GM12878 (cell line): Measurements from ENCODE around the gene USP27X. TPM values are rescaled to one million over a fixed set of nuclear protein-coding genes. Genes with fewer than 3 reads are reported as not detected.

ENCODE experiments used
- ATAC-seq: fragments of 200-7000 bp; cut with Tn5 transposase; 3 replicates; pipeline ENCODE4 v1.9.1; 2020; ENCODE audit warnings: mild to moderate bottlenecking, moderate library complexity
- BruUV-seq: library from RNA; stranded (reverse); fragments of 400-500 nt; replicated peaks from 2 replicates; lab custom pipeline; 2021; lab: Mats Ljungman, UMichigan
- CTCF ChIA-PET: fragments of 300-600 bp; sonication (Branson Sonifier 250); formaldehyde crosslinking; extraction: SDS; loops from one replicate; lab custom pipeline; 2021; ENCODE audit warnings: inconsistent platforms; lab: Yijun Ruan, JAX
- POLR2A ChIA-PET: fragments of 350-600 bp; formaldehyde crosslinking; extraction: SDS; loops from one replicate; lab custom pipeline; 2021; ENCODE audit warnings: inconsistent platforms; lab: Charles Lee
- RAD21 ChIA-PET: fragments of 300-600 bp; sonication (Branson Sonifier 250); formaldehyde crosslinking; loops from one replicate; lab custom pipeline; 2023; ENCODE audit warnings: antibody characterized with exemption; ENCODE audit not compliant: unreplicated experiment; lab: Charles Lee
- SMC1A ChIA-PET: fragments of 300-600 bp; sonication (Branson Sonifier 250); formaldehyde crosslinking; loops from one replicate; lab custom pipeline; 2023; ENCODE audit not compliant: unreplicated experiment, uncharacterized antibody; lab: Charles Lee
- DNase-seq: peaks from one replicate; pipeline ENCODE4 v3.0.0-alpha.2; 2011; ENCODE audit warnings: low read depth, low spot score
- FAIRE-seq: peaks from 3 replicates; lab custom pipeline; 2011; peaks lifted over from hg19 to GRCh38; lab: Jason Lieb, UNC
- H2AFZ ChIP-seq: 2 replicates; pipeline ENCODE4 v1.6.0; 2011; ENCODE audit warnings: low read depth, low read length, control low read depth; ENCODE audit not compliant: control insufficient read depth
- H3K27ac ChIP-seq: 2 replicates; pipeline ENCODE4 v1.5.1; 2011; ENCODE audit warnings: control low read depth; ENCODE audit not compliant: control insufficient read depth, insufficient read depth
- H3K27me3 ChIP-seq, 2 experiments: replicated peaks in 1 of 2; 2 replicates each; pipeline versions ENCODE4 v1.6.0 to v1.6.1; 2011; ENCODE audit warnings: low read length in 1 of 2; ENCODE audit not compliant: control insufficient read depth in 2 of 2, insufficient read depth in 2 of 2
- H3K36me3 ChIP-seq, 2 experiments: 2 replicates each; pipeline ENCODE4 v1.5.1; 2011; ENCODE audit warnings: low read length in 1 of 2; ENCODE audit not compliant: control insufficient read depth in 2 of 2, insufficient read depth in 2 of 2
- H3K4me1 ChIP-seq: 2 replicates; pipeline ENCODE4 v1.6.1; 2011; ENCODE audit warnings: mild to moderate bottlenecking, low read length, moderate library complexity, mixed read lengths; ENCODE audit not compliant: control insufficient read depth, insufficient read depth
- H3K4me2 ChIP-seq: 2 replicates; pipeline ENCODE4 v1.6.0; 2011; ENCODE audit warnings: control low read depth; ENCODE audit not compliant: control insufficient read depth, insufficient read depth
- H3K4me3 ChIP-seq: fragments of 200-600 bp; sonication (generic); 2 replicates; pipeline ENCODE4 v1.5.1; 2016
- H3K79me2 ChIP-seq: 2 replicates; pipeline ENCODE4 v1.6.0; 2011; ENCODE audit warnings: low read length; ENCODE audit not compliant: control insufficient read depth, insufficient read depth
- H3K9ac ChIP-seq: 2 replicates; pipeline ENCODE4 v1.8.0; 2011; ENCODE audit warnings: low read length, control low read depth, mixed read lengths; ENCODE audit not compliant: control insufficient read depth, insufficient read depth
- H3K9me3 ChIP-seq: replicated peaks from 3 replicates; pipeline ENCODE4 v1.5.1; 2011; ENCODE audit warnings: mild to moderate bottlenecking, low read length; ENCODE audit not compliant: control insufficient read depth, insufficient read depth
- H4K20me1 ChIP-seq: 2 replicates; pipeline ENCODE4 v1.6.0; 2011; ENCODE audit not compliant: control insufficient read depth, insufficient read depth
- BACH1 ChIP-seq: fragments of 450-650 bp; IDR thresholded peaks from 2 replicates; pipeline ENCODE4 v1.6.1; 2017; ENCODE audit warnings: mild to moderate bottlenecking, borderline replicate concordance
- BRCA1 ChIP-seq: IDR thresholded peaks from 2 replicates; pipeline ENCODE4 v1.6.1; 2011; ENCODE audit warnings: low read depth, low read length, improper control_type of control experiment
- CBX3 ChIP-seq: fragments of 200-600 bp; sonication (generic); IDR thresholded peaks from 2 replicates; pipeline ENCODE4 v1.6.1; 2016; ENCODE audit warnings: low read depth, borderline replicate concordance
- CHD4 ChIP-seq: fragments of 200-600 bp; sonication (generic); IDR thresholded peaks from 2 replicates; pipeline ENCODE4 v1.6.1; 2016; ENCODE audit warnings: mild to moderate bottlenecking
- E4F1 ChIP-seq: fragments of 450-650 bp; IDR thresholded peaks from 2 replicates; pipeline ENCODE4 v1.6.1; 2018; ENCODE audit warnings: borderline replicate concordance, mild to moderate bottlenecking; ENCODE audit not compliant: partially characterized antibody
- EP300 ChIP-seq, 2 experiments: fragments of 150-350 bp in 1 of 2; IDR thresholded peaks; 2 replicates each; pipeline ENCODE4 v1.6.1; 2011 to 2012; ENCODE audit warnings: low read depth in 2 of 2, low read length in 2 of 2, borderline replicate concordance in 1 of 2, improper control_type of control experiment in 1 of 2, inconsistent platforms in 1 of 2; ENCODE audit not compliant: control insufficient read depth in 1 of 2
- RELB ChIP-seq: fragments of 450-650 bp; IDR thresholded peaks from 2 replicates; pipeline ENCODE4 v1.6.1; 2017; ENCODE audit warnings: low read depth, mild to moderate bottlenecking, moderate library complexity
- SIN3A ChIP-seq: IDR thresholded peaks from 2 replicates; pipeline ENCODE4 v1.6.1; 2012; ENCODE audit warnings: low read depth, low read length, improper control_type of control experiment
- SKIL ChIP-seq: fragments of 450-650 bp; IDR thresholded peaks from 2 replicates; pipeline ENCODE4 v1.6.1; 2017; ENCODE audit warnings: mild to moderate bottlenecking, low read depth, inconsistent platforms; ENCODE audit not compliant: poor library complexity, severe bottlenecking
- SMAD1 ChIP-seq: fragments of 450-650 bp; IDR thresholded peaks from 2 replicates; pipeline ENCODE4 v1.6.1; 2018; ENCODE audit warnings: mild to moderate bottlenecking, low read depth; ENCODE audit not compliant: partially characterized antibody
- TARDBP ChIP-seq: IDR thresholded peaks from 2 replicates; pipeline ENCODE4 v1.6.1; 2016; ENCODE audit warnings: borderline replicate concordance
- TCF3 ChIP-seq: IDR thresholded peaks from 2 replicates; pipeline ENCODE4 v1.6.1; 2012; ENCODE audit warnings: low read depth, mild to moderate bottlenecking, low read length, borderline replicate concordance; ENCODE audit not compliant: insufficient read depth
- USF1 ChIP-seq: IDR thresholded peaks from 2 replicates; pipeline ENCODE4 v1.6.1; 2011; ENCODE audit warnings: borderline replicate concordance, low read depth, mild to moderate bottlenecking, moderate library complexity, mixed read lengths, low read length; ENCODE audit not compliant: insufficient read depth; ENCODE audit errors: extremely low read length
- WGBS: methylation state at CpG from one replicate; pipeline ENCODE4 v1.1.6; 2016; ENCODE audit warnings: low lambda C conversion rate; ENCODE audit not compliant: insufficient replicate concordance, insufficient coverage; ENCODE audit errors: missing lambda C conversion rate; 5-methylcytosine and 5-hydroxymethylcytosine counted together
- in situ Hi-C: fragments of 300-500 bp; cut with MboI; formaldehyde crosslinking; loops from 9 replicates; pipeline ENCODE4 v1.14.3; 2018; ENCODE audit warnings: mixed read lengths
- intact Hi-C: fragments of 100-400 bp; cut with micrococcal nuclease; formaldehyde crosslinking; loops from one replicate; pipeline ENCODE4 v1.14.2; 2022; ENCODE audit not compliant: unreplicated experiment
- polyA plus RNA-seq, 11 experiments: library from polyadenylated mRNA; depleted of rRNA in 4 of 11; unstranded in 6 of 11; stranded (reverse) in 5 of 11; fragments of >200 nt; fragmentation: Nextera tagmentation in 4 of 11; fragmentation: Illumina TruSeq in 1 of 11; extraction: Ambion mirVana in 4 of 11; extraction: Trizol in 1 of 11; gene quantifications; 1 replicate in 1 of 11; 2 replicates in 10 of 11; pipeline versions ENCODE4 v1.2.1 to v1.2.3, GENCODE V29; 2011 to 2016; ENCODE audit warnings: inconsistent platforms in 2 of 11, missing spikeins in 2 of 11, low read depth in 1 of 11
- total RNA-seq, 4 experiments: library from RNA; depleted of rRNA in 3 of 4; stranded (reverse); fragments of >200 nt in 3 of 4; fragmentation: Illumina TruSeq in 1 of 4; extraction: Trizol in 1 of 4; gene quantifications; 2 replicates each; pipeline versions ENCODE4 v1.2.1 to v1.2.3, GENCODE V29; 2013 to 2021

Gene USP27X
- total and polyA plus RNA-seq, 10 of the 15 experiments (the other 5 are each of a cell fraction or from before 2014, with no cell fraction given) = 0.09 to 2.0 (median 0.89) TPM; not detected in 1

- TF ChIP-seq USF1 = no peak
- TF ChIP-seq, all 136 proteins: peak for 0
Observed at GRCh38 chrX:49859491-49859890, 19.8 kb upstream of the USP27X start (continued).

- WGBS = 7% methylated on average over 2 of the region's 2 CpGs
- Histone ChIP-seq H3K27ac (no peak overlapping the region), H3K79me2 (no peaks in the 10 kb centered on the region), H3K4me3 (no peak overlapping the region), H3K4me1 (no peaks in the 10 kb centered on the region), H3K27me3 (no peaks in the 10 kb centered on the region), H3K9me3 (no peaks in the 10 kb centered on the region), H2AFZ (no peak overlapping the region), H3K9ac (no peak overlapping the region), H4K20me1 (no peaks in the 10 kb centered on the region), H3K4me2 (no peak overlapping the region), H3K36me3 (no peaks in the 10 kb centered on the region)
- intact Hi-C loops (no loop called here), in situ Hi-C loops (loop anchor here (25.0 kb wide), 1 partner anchor 999 kb away; no protein-coding TSS in a partner anchor)
- ATAC-seq = no peak
- FAIRE-seq = no peak
- ChIA-PET RAD21 (no interaction called here), SMC1A (no interaction called here), CTCF (interaction anchor here (1.1 to 1.3 kb wide), 2 partner anchors 8 to 20 kb away, joined by 3 read pairs; no protein-coding TSS in a partner anchor), POLR2A (no interaction called here)
- DNase-seq = no peak
- BruUV-seq = no TSS peak
- no peak for TF ChIP-seq TARDBP
- no peak for TF ChIP-seq SKIL
- TF ChIP-seq EP300 (IDR thresholded peaks at IDR 0.05; ENCODE audit: borderline replicate concordance in 1 of 2, control insufficient read depth in 1 of 2, low read depth in 2 of 2, low read length in 2 of 2) = no peak
- no peak for TF ChIP-seq TCF3
- no peak for TF ChIP-seq BRCA1
- no peak for TF ChIP-seq CBX3
- no peak for TF ChIP-seq BACH1
- no peak for TF ChIP-seq RELB
- TF ChIP-seq E4F1 = no peak
- TF ChIP-seq SIN3A = no peak
- no peak for TF ChIP-seq CHD4
- TF ChIP-seq SMAD1 = no peak
Observed at GRCh38 chrX:49860867-49861535, 18.3 kb upstream of the USP27X start.
